ENCODE data around the gene ASB10.

Gene ASB10

GRCh38 chr7:151186640-151187408, at the start of gene ASB10:
Gene ASB10, minus strand, starts transcription at chr7:151187250. Its CDS starts 120 bp downstream, at chr7:151187130.
- Histone ChIP-seq H3K4me1 (ENCODE audit: control insufficient read depth in 1 of 2, insufficient read depth in 2 of 2, low read length in 2 of 2) (no peaks in the 10 kb centered on the region), H3K4me3 (ENCODE audit: low read depth in 1 of 2, low read length in 2 of 2) (no peak within 1 kb of the TSS), H3K36me3 (ENCODE audit: control insufficient read depth in 1 of 2, insufficient read depth in 2 of 2, low read length in 2 of 2) (no peaks in the 10 kb centered on the region), H3K27me3 (ENCODE audit: control insufficient read depth in 1 of 2, insufficient read depth in 2 of 2, low read length in 2 of 2) (no peaks in the 10 kb centered on the region), H3K9ac (ENCODE audit: low read depth in 1 of 2, low read length in 2 of 2) (no peak within 1 kb of the TSS), H3K27ac (ENCODE audit: low read depth, low read length) (no peak within 1 kb of the TSS), H3K9me3 (ENCODE audit: control insufficient read depth in 1 of 2, low read length in 2 of 2) (no peaks in the 10 kb centered on the region)

DNA sequence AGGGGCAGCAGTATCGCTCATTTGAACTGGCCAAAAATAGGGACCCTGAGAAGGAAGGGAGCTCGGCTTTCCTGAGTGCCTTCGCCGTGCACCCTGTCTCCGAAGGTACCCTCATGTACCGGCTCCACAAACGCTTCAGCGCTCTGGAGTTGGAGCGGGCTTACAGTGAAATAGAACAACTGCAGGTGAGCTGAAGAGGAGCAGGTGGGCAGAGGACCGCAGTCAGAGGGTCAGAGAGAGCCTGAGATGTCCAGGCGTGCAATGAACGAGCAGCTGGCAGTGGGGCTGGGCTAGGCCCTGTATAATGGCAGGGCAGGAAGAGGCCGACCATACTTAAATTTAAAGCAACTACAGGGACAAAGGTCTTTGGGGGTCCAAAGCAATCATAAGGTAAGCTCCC, 49.4 kb upstream of the ASB10 start:
- Histone ChIP-seq H3K36me3 (ENCODE audit: control insufficient read depth in 1 of 2, insufficient read depth in 2 of 2, low read length in 2 of 2) (peaks cover 20 to 46% of the 10 kb centered on the region in 2 donors), H3K27ac (ENCODE audit: low read depth, low read length) (no peak overlapping the region), H3K9ac (ENCODE audit: low read depth in 1 of 2, low read length in 2 of 2) (no peak overlapping the region), H3K9me3 (ENCODE audit: control insufficient read depth in 1 of 2, low read length in 2 of 2) (no peaks in the 10 kb centered on the region), H3K27me3 (ENCODE audit: control insufficient read depth in 1 of 2, insufficient read depth in 2 of 2, low read length in 2 of 2) (no peaks in the 10 kb centered on the region), H3K4me3 (ENCODE audit: low read depth in 1 of 2, low read length in 2 of 2) (no peak overlapping the region), H3K4me1 (ENCODE audit: control insufficient read depth in 1 of 2, insufficient read depth in 2 of 2, low read length in 2 of 2) (peaks cover 17 to 18% of the 10 kb centered on the region in 2 donors)

- no peaks in the 10 kb centered on the region for H3K27me3 ChIP-seq (ENCODE audit: control insufficient read depth in 1 of 2, insufficient read depth in 2 of 2, low read length in 2 of 2)
- peaks cover 17 to 19% of the 10 kb centered on the region in 2 donors for H3K4me1 ChIP-seq (ENCODE audit: control insufficient read depth in 1 of 2, insufficient read depth in 2 of 2, low read length in 2 of 2)
- no peak overlapping the region for H3K9ac ChIP-seq (ENCODE audit: low read depth in 1 of 2, low read length in 2 of 2)
- H3K4me3 ChIP-seq (ENCODE audit: low read depth in 1 of 2, low read length in 2 of 2): no peak overlapping the region
- H3K27ac ChIP-seq (ENCODE audit: low read depth, low read length): no peak overlapping the region
- peaks cover 20 to 46% of the 10 kb centered on the region in 2 donors for H3K36me3 ChIP-seq (ENCODE audit: control insufficient read depth in 1 of 2, insufficient read depth in 2 of 2, low read length in 2 of 2)
- H3K9me3 ChIP-seq (ENCODE audit: control insufficient read depth in 1 of 2, low read length in 2 of 2): no peaks in the 10 kb centered on the region
Measured at GRCh38 chr7:151235091-151235787, 48.2 kb upstream of the ASB10 start.

DNA sequence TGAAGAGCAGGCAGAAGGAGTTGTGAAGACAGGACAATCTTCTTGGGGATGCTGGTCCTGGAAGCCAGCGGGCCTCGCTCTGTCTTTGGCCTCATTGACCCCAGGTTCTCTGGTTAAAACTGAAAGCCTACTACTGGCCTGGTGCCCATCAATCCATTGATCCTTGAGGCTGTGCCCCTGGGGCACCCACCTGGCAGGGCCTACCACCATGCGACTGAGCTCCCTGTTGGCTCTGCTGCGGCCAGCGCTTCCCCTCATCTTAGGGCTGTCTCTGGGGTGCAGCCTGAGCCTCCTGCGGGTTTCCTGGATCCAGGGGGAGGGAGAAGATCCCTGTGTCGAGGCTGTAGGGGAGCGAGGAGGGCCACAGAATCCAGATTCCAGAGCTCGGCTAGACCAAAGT, 46.8 kb upstream of the ASB10 start:
- no peaks in the 10 kb centered on the region for H3K27me3 ChIP-seq (ENCODE audit: control insufficient read depth in 1 of 2, insufficient read depth in 2 of 2, low read length in 2 of 2)
- H3K4me1 ChIP-seq (ENCODE audit: control insufficient read depth in 1 of 2, insufficient read depth in 2 of 2, low read length in 2 of 2): peaks cover 17 to 19% of the 10 kb centered on the region in 2 donors
- H3K4me3 ChIP-seq (ENCODE audit: low read depth in 1 of 2, low read length in 2 of 2): peak overlapping the region; percentile 95 to 99
- H3K9ac ChIP-seq (ENCODE audit: low read depth in 1 of 2, low read length in 2 of 2): peak overlapping the region in 1 of 2 donors; percentile 91
- H3K36me3 ChIP-seq (ENCODE audit: control insufficient read depth in 1 of 2, insufficient read depth in 2 of 2, low read length in 2 of 2): peaks cover 15 to 38% of the 10 kb centered on the region in 2 donors
- no peak overlapping the region for H3K27ac ChIP-seq (ENCODE audit: low read depth, low read length)
- H3K9me3 ChIP-seq (ENCODE audit: control insufficient read depth in 1 of 2, low read length in 2 of 2): no peaks in the 10 kb centered on the region

DNA sequence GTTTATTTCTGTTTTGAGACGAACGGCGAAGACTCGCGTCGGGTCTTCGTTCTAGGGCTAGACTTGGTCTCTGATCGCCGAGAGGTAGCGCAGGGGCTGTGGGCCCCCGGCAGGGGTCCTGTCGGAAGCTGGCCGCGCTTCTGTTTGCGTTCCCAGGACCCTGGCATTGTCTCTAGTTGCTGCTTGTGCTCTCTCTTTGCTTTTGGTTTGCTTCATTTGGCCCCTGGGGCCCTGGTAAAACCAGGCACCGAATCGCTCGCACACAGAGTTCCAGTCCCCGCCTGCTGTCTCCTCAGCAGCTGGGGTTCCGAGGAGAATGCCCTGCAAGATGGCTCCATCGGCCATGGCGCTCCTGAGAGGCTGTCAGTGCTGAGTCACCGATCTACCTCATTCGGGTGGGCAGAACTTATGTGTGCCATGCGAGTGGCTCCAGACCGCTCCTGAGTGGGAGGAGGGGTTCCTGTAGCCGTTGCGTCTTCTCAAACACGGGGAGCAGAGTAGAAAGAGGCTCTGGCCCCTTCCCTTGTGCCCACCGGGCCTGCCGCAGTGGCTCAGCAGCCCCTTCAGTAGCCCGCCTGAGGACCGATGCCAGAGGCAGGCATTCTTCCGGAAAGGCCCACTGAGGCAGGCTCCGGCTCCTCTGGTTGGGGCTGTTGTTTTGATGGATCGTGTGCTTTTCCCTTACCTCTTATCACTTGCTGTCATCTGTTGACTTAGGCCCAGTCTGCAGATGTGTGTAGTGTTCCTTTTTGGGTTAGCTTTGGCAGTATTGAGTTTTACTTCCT, 46.1 kb upstream of the ASB10 start:
- H3K4me3 ChIP-seq (ENCODE audit: low read depth in 1 of 2, low read length in 2 of 2): peak overlapping the region; percentile 95 to 99
- H3K9me3 ChIP-seq (ENCODE audit: control insufficient read depth in 1 of 2, low read length in 2 of 2): no peaks in the 10 kb centered on the region
- peaks cover 15 to 33% of the 10 kb centered on the region in 2 donors for H3K36me3 ChIP-seq (ENCODE audit: control insufficient read depth in 1 of 2, insufficient read depth in 2 of 2, low read length in 2 of 2)
- no peaks in the 10 kb centered on the region for H3K27me3 ChIP-seq (ENCODE audit: control insufficient read depth in 1 of 2, insufficient read depth in 2 of 2, low read length in 2 of 2)
- peak overlapping the region; percentile 73 to 91 for H3K9ac ChIP-seq (ENCODE audit: low read depth in 1 of 2, low read length in 2 of 2)
- peaks cover 23 to 26% of the 10 kb centered on the region in 2 donors for H3K4me1 ChIP-seq (ENCODE audit: control insufficient read depth in 1 of 2, insufficient read depth in 2 of 2, low read length in 2 of 2)
- no peak overlapping the region for H3K27ac ChIP-seq (ENCODE audit: low read depth, low read length)

- peaks cover 10 to 25% of the 10 kb centered on the region in 2 donors for H3K36me3 ChIP-seq (ENCODE audit: control insufficient read depth in 1 of 2, insufficient read depth in 2 of 2, low read length in 2 of 2)
- H3K4me3 ChIP-seq (ENCODE audit: low read depth in 1 of 2, low read length in 2 of 2): peak within 1 kb of the TSS; percentile 95 to 99
- H3K4me1 ChIP-seq (ENCODE audit: control insufficient read depth in 1 of 2, insufficient read depth in 2 of 2, low read length in 2 of 2): peaks cover 28 to 31% of the 10 kb centered on the region in 2 donors
- peak within 1 kb of the TSS; percentile 81 to 91 for H3K9ac ChIP-seq (ENCODE audit: low read depth in 1 of 2, low read length in 2 of 2)
- H3K27me3 ChIP-seq (ENCODE audit: control insufficient read depth in 1 of 2, insufficient read depth in 2 of 2, low read length in 2 of 2): no peaks in the 10 kb centered on the region
- no peaks in the 10 kb centered on the region for H3K9me3 ChIP-seq (ENCODE audit: control insufficient read depth in 1 of 2, low read length in 2 of 2)
- peak within 1 kb of the TSS; percentile 65 for H3K27ac ChIP-seq (ENCODE audit: low read depth, low read length)
Measured at GRCh38 chr7:151232091-151232916, 45.3 kb upstream of the ASB10 start, which contains the start of gene CHPF2. Gene CHPF2, plus strand, starts transcription at chr7:151232483. Its CDS starts 1,529 bp downstream, at chr7:151234012.

- Histone ChIP-seq H3K4me3 (ENCODE audit: low read depth in 1 of 2, low read length in 2 of 2) (no peak overlapping the region), H3K27ac (ENCODE audit: low read depth, low read length) (no peak overlapping the region), H3K9ac (ENCODE audit: low read depth in 1 of 2, low read length in 2 of 2) (no peak overlapping the region), H3K9me3 (ENCODE audit: control insufficient read depth in 1 of 2, low read length in 2 of 2) (no peaks in the 10 kb centered on the region), H3K36me3 (ENCODE audit: control insufficient read depth in 1 of 2, insufficient read depth in 2 of 2, low read length in 2 of 2) (peaks cover 7 to 13% of the 10 kb centered on the region in 2 donors), H3K27me3 (ENCODE audit: control insufficient read depth in 1 of 2, insufficient read depth in 2 of 2, low read length in 2 of 2) (no peaks in the 10 kb centered on the region), H3K4me1 (ENCODE audit: control insufficient read depth in 1 of 2, insufficient read depth in 2 of 2, low read length in 2 of 2) (peaks cover 34 to 36% of the 10 kb centered on the region in 2 donors)
Measured at GRCh38 chr7:151231080-151231479, 44.0 kb upstream of the ASB10 start.

GRCh38 chr7:151229249-151229648, 42.2 kb upstream of the ASB10 start:
- no peak overlapping the region for H3K9ac ChIP-seq (ENCODE audit: low read depth in 1 of 2, low read length in 2 of 2)
- no peaks in the 10 kb centered on the region for H3K9me3 ChIP-seq (ENCODE audit: control insufficient read depth in 1 of 2, low read length in 2 of 2)
- no peak overlapping the region for H3K4me3 ChIP-seq (ENCODE audit: low read depth in 1 of 2, low read length in 2 of 2)
- H3K36me3 ChIP-seq (ENCODE audit: control insufficient read depth in 1 of 2, insufficient read depth in 2 of 2, low read length in 2 of 2): peaks cover 4 to 10% of the 10 kb centered on the region in 2 donors
- H3K27ac ChIP-seq (ENCODE audit: low read depth, low read length): no peak overlapping the region
- H3K4me1 ChIP-seq (ENCODE audit: control insufficient read depth in 1 of 2, insufficient read depth in 2 of 2, low read length in 2 of 2): peaks cover 41 to 43% of the 10 kb centered on the region in 2 donors
- H3K27me3 ChIP-seq (ENCODE audit: control insufficient read depth in 1 of 2, insufficient read depth in 2 of 2, low read length in 2 of 2): no peaks in the 10 kb centered on the region
